GM19240 (cell line): Measurements from ENCODE around the gene SPTLC3.

Experiments used
- DNase-seq: peaks from one replicate; pipeline ENCODE4 v3.0.0; 2011; ENCODE audit warnings: low spot score; ENCODE audit not compliant: insufficient read length

The SPTLC3 gene

DNA sequence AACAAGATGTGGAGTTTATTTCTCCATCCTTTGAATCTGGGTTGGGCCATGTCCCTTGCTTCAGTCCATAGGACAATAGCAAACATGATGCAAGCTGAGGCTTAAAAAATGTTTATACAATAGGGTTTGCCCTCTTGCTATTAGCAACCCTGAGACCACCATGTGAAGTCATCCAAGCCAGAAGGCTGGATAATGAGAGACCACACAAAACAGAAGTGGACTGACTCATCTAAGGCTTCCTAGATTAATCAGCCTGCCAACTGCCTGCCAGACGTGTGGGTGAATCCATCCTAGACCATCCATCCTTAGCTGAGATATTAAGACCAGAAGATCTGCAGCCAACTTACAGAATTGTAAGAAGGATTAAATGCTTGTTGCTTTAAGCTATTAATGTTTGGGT lies 174.2 kb downstream of the SPTLC3 start:
- DNase-seq, result no peak

GRCh38 chr20:13186043-13186774 lies 177.4 kb downstream of the SPTLC3 start:
- DNase-seq, result no peak

GRCh38 chr20:13187899-13188298 lies 179.1 kb downstream of the SPTLC3 start:
- DNase-seq, result no peak

DNA sequence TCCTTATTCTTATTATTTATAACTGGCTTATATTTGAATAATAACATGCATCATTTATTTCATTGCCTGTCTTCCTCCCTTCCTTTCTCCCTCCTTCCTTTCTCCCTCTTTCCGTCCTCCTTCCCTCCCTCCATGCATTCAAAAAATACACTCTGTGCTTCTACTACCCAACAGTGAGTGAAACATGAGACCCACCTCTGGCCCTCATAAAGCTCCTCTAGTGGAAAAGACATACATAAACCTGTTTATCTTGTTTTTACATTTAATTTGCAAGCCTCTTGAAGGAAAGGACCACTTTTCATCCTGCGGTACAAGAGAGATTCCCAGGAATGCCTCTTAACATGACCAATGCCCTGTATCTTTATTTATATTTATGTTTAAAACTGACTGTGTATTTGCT lies 190.5 kb downstream of the SPTLC3 start:
- DNase-seq, result no peak

DNA sequence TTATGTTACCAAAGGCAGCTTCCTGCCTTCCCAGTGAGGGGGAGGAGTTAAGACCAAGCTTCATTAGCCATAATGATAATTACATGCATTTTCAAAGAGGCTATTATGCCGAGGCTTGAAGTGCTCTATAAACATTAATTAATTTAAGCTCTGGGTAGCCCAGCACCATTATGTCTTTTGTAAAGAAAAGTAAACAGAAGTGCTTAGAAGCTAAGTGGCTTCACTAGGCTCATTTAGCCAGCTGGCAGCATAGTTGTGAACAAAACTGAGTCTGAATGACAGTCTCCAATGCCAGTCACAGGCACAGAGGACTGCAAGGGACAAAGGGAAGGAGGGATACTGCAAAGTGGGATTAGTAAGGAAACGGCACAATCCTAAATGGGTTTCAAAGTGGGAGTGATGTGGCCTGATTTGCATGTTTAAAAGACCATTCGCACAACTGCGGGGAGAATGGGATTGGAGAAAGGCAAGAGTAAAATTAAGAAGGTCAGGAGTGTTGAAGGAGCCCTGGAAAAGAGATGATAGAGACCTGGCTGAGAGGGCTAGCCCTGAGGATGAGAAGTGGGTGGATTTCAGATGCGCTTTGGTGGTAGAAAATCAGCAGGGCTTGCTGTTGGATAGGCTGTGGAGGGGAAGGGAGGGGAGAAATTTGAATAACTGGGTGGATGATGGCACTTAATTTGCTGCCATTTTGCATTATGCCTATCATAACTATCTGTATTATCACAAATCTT lies 192.2 kb downstream of the SPTLC3 start:
- no peak for DNase-seq

DNA sequence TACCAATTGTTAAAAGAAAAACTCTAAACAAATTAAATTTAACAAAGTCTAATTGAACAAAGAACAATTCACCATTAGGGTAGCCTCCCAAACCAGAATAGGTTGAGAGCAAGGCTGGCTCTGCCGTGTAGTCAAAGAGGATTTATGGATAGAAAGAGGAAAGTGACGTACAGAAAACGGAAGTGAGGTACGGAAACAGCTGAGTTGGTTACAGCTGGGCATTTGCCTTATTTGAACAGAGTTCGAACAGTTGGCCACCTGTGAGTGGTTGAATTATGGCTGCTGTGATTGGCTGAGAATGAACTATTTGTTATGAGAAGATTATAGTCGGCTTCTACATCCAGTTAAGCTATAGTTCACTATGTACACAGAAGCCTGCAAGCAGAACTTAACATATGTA lies 193.8 kb downstream of the SPTLC3 start:
- DNase-seq, result no peak

DNA sequence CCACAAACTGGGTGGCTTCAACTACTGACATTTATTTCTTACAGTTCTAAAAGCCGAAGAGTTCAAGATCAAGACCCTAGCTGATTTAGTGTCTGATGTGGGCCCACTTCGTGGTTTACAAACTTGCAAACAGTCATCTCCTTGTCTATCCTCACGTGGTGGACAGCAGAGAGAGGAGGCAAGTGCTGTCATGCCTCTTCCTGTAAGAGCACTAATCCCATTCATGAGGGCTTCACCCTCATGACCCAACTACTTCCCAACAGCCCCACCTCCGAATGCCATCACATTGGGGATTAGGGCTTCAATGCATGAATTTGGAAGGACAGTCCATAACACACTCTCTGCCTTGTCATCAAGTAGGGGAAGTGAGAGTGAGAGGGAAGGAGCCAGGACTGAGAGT lies 196.7 kb downstream of the SPTLC3 start:
- DNase-seq, result no peak

GRCh38 chr20:13205848-13206434 lies 197.2 kb downstream of the SPTLC3 start:
- DNase-seq, result no peak

- no peak for DNase-seq
Measured at GRCh38 chr20:13207016-13207415, 198.2 kb downstream of the SPTLC3 start.

GRCh38 chr20:13211956-13212618 lies 203.3 kb downstream of the SPTLC3 start:
- DNase-seq, result no peak

DNA sequence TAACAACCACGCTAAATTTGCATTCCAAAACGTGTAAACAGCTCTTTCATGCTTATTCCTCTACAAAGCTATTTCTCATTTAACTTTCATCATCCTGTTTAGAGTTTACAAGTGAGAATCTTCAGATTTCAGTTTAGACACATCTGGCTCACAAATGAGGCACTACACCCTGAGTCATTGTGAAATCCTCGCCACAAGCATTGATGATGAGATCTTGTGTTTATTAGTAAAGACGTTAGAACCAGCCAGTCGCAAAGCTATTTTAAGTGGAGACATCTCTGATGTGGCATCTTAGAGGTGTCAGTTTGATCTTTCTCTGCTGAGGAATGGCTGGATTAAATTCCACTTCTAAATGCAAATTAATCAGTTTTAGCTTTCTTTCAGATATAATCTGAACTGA lies 204.0 kb downstream of the SPTLC3 start:
- no peak for DNase-seq

DNA sequence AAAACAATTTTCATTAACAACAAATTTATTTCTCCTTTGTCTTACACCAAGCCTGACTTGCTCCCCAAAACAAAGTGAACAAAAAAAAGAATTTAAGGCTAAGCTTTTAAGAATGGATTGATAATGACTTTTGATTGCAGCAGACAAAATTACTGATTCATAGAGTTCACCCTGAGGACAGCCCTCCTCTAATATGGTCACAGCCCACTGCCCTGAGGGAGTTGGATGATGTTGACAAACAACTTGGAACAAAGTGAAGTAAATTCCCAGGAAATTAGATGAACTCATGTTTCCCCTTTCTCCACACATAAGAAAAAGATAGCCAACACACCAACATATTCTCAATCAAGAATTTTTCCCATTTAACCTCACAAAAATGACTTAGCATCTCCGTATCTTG lies 204.6 kb downstream of the SPTLC3 start:
- DNase-seq, result no peak

- DNase-seq, result no peak
Measured at GRCh38 chr20:13216533-13216932, 207.8 kb downstream of the SPTLC3 start.
